Activated CD8-positive, alpha-beta T cell treated with anti-CD3 and anti-CD28 coated beads for 36 hours (primary cell): ENCODE measurements around the gene PLCB4. TPM values are rescaled to one million over a fixed set of nuclear protein-coding genes. Genes with fewer than 3 reads are reported as not detected.

Experiments used
- ATAC-seq: fragments of 200-7000 bp; cut with Tn5 transposase; one replicate; pipeline ENCODE4 v1.10.0; 2021; ENCODE audit warnings: mild to moderate bottlenecking, moderate library complexity
- CTCF ChIA-PET: fragments of 350-600 bp; sonication (Branson Sonifier 250); formaldehyde crosslinking; loops from one replicate; lab custom pipeline; 2021; ENCODE audit warnings: antibody characterized with exemption; lab: Charles Lee
- POLR2A ChIA-PET: fragments of 350-600 bp; sonication (Branson Sonifier 250); formaldehyde crosslinking; loops from one replicate; lab custom pipeline; 2021; ENCODE audit warnings: antibody characterized with exemption; lab: Charles Lee
- DNase-seq: peaks from one replicate; pipeline ENCODE4 v3.0.0-alpha.2; 2020
- H3K27ac Mint-ChIP-seq: one replicate; pipeline ENCODE4 v1.8.0; 2021; ENCODE audit warnings: mild to moderate bottlenecking, mixed read lengths
- H3K27me3 Mint-ChIP-seq: one replicate; pipeline ENCODE4 v1.8.0; 2021; ENCODE audit warnings: mixed read lengths
- H3K36me3 Mint-ChIP-seq: one replicate; pipeline ENCODE4 v1.8.0; 2021; ENCODE audit warnings: low read depth, mixed read lengths
- H3K4me1 Mint-ChIP-seq: one replicate; pipeline ENCODE4 v1.8.0; 2021; ENCODE audit warnings: low read depth, mixed read lengths
- H3K4me3 Mint-ChIP-seq: one replicate; pipeline ENCODE4 v1.8.0; 2021; ENCODE audit warnings: mild to moderate bottlenecking, moderate library complexity, mixed read lengths
- H3K9me3 Mint-ChIP-seq: one replicate; pipeline ENCODE4 v1.8.0; 2021; ENCODE audit warnings: mixed read lengths
- intact Hi-C: fragments of 100-400 bp; cut with micrococcal nuclease; formaldehyde crosslinking; loops from one replicate; pipeline ENCODE4 v1.10.0; 2022
- total RNA-seq, 2 experiments: library from RNA; stranded (reverse); gene quantifications; one replicate each; pipeline ENCODE4 v1.2.3, GENCODE V29; 2021
- TF ChIP-seq, protein P1 (sequence below): fragments of 200-600 bp; IDR thresholded peaks from one replicate; pipeline ENCODE4 v1.8.0; 2022; ENCODE audit warnings: antibody characterized with exemption, mild to moderate bottlenecking

Gene PLCB4
- total RNA-seq, 2 experiments from 2014 or later = not detected

DNA sequence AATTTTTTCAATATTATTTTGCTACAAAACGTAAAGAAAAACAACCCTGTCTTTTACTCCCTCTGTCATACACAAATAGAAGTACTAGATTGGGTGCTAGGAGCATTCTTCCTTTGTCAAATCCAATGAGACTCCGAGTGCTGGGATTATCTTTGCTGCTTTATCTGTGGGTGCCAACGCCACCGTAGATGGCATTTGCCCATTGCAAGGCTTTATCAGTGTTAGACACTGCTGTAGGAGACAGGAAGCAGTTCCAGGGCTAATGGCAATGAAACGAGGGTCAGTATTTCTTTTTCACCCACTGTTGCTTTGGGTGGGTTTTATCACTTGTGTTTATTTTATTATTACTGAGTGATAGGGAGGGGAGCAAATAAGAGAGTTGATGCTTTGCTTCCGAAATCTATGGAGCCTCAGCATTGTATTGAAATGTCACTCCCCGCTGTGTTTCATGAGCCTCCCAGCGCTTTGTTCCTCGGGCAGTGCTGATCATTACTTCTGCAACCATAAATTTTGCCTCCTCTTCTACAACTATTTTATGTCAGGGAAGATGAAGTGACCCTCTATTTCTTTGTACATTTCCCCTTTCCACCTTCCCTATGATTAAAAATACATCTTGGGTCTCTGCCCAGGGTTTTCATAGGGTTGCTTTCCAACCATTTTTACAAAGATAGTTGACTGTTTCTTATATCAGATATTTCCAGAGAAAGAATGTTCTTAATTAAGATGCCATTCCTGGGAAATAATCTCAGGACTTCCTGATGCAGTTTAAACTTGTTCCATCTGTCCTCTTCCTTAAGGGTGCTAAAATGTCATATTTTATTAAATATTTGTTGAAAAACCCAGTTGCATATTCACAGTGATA lies 358.8 kb downstream of the PLCB4 start:
- DNase-seq (no peak), ATAC-seq (no peak)
- H3K27me3 Mint-ChIP-seq = no peaks in the 10 kb centered on the region
- POLR2A ChIA-PET = no interaction called here
- no peak overlapping the region for H3K27ac Mint-ChIP-seq
- H3K36me3 Mint-ChIP-seq = no peaks in the 10 kb centered on the region
- CTCF ChIA-PET = no interaction called here
- H3K4me3 Mint-ChIP-seq = no peak overlapping the region
- H3K9me3 Mint-ChIP-seq = no peaks in the 10 kb centered on the region
- intact Hi-C loops = no loop called here
- TF ChIP-seq, protein P1, sequence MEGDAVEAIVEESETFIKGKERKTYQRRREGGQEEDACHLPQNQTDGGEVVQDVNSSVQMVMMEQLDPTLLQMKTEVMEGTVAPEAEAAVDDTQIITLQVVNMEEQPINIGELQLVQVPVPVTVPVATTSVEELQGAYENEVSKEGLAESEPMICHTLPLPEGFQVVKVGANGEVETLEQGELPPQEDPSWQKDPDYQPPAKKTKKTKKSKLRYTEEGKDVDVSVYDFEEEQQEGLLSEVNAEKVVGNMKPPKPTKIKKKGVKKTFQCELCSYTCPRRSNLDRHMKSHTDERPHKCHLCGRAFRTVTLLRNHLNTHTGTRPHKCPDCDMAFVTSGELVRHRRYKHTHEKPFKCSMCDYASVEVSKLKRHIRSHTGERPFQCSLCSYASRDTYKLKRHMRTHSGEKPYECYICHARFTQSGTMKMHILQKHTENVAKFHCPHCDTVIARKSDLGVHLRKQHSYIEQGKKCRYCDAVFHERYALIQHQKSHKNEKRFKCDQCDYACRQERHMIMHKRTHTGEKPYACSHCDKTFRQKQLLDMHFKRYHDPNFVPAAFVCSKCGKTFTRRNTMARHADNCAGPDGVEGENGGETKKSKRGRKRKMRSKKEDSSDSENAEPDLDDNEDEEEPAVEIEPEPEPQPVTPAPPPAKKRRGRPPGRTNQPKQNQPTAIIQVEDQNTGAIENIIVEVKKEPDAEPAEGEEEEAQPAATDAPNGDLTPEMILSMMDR = no peak
- H3K4me1 Mint-ChIP-seq = no peaks in the 10 kb centered on the region

DNA sequence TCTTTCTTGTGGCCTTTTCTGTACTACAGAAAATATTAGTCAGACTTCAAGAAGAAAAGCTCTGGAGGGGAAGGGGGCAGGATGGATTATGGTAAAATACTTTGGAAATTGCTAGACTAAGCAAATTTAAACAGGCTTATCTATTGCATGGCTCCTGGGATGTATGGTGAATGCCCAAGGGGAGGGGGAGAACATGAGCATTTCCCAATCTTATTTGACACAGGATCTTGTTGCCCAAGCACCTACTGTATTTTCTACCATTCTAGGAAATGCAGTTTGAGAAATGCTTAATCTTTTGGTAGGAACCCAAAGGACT lies 359.4 kb downstream of the PLCB4 start:
- no peak for ATAC-seq
- Mint-ChIP-seq H3K4me1 (no peaks in the 10 kb centered on the region), H3K4me3 (no peak overlapping the region), H3K9me3 (no peaks in the 10 kb centered on the region), H3K36me3 (no peaks in the 10 kb centered on the region), H3K27ac (no peak overlapping the region), H3K27me3 (no peaks in the 10 kb centered on the region)
- ChIA-PET POLR2A (no interaction called here), CTCF (interaction anchor here (1.3 kb wide), 1 partner anchor 20 kb away, joined by 4 read pairs; no protein-coding TSS in a partner anchor)
- TF ChIP-seq, protein P1 = no peak
- intact Hi-C loops = no loop called here
- no peak for DNase-seq

DNA sequence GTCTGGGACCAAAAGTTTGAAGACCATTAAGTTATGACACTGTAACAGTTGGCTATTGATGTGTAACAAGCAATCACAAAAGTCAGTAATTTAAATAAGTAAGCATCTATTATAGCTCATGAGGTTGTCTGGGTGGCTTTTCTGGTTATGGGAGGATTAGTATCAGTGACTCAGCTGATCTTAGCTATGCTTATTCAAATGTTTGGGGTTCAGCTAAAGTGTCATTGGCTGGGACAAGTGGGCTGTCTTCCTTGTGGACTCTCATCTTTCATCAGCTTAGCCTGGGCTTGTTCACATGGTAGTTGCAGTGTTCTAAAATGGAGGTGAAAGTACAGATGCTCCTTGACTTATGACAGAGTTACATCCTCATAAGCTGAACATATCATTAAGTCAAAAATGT lies 370.9 kb downstream of the PLCB4 start:
- DNase-seq (no peak), ATAC-seq (no peak)
- CTCF ChIA-PET = interaction anchor here (0.7 to 1.4 kb wide), 3 partner anchors 14 to 177 kb away, joined by 3 to 9 read pairs (median 3); no protein-coding TSS in a partner anchor
- no peaks in the 10 kb centered on the region for H3K4me1 Mint-ChIP-seq
- peaks cover 16% of the 10 kb centered on the region for H3K9me3 Mint-ChIP-seq
- H3K27me3 Mint-ChIP-seq = no peaks in the 10 kb centered on the region
- TF ChIP-seq, protein P1 = no peak
- H3K27ac Mint-ChIP-seq = no peak overlapping the region
- POLR2A ChIA-PET = no interaction called here
- intact Hi-C loops = no loop called here
- no peak overlapping the region for H3K4me3 Mint-ChIP-seq
- H3K36me3 Mint-ChIP-seq = no peaks in the 10 kb centered on the region

DNA sequence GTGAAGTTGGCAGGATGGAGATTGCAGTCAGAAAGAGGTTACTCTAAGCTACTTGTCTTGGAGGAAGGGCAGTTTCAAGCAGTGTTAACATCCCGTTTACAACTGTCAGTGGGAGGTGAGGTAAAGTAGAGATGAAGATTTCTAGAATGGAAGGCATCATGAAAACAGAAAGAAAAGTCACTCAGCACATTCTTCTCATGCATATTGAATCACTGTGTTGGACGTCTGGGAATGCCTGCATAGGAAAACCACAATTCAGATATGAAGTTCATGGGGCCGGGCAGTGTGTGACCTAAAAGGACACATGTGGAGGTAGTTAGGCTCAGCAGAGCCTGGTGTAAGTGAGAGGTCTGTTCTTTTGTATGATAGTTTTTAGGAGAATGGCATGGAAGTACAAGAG lies 372.0 kb downstream of the PLCB4 start:
- TF ChIP-seq, protein P1 = no peak
- ChIA-PET POLR2A (no interaction called here), CTCF (no interaction called here)
- Mint-ChIP-seq H3K9me3 (peaks cover 16% of the 10 kb centered on the region), H3K4me1 (no peaks in the 10 kb centered on the region), H3K27ac (no peak overlapping the region), H3K27me3 (no peaks in the 10 kb centered on the region), H3K4me3 (no peak overlapping the region), H3K36me3 (no peaks in the 10 kb centered on the region)
- ATAC-seq (no peak), DNase-seq (no peak)
- intact Hi-C loops = no loop called here

DNA sequence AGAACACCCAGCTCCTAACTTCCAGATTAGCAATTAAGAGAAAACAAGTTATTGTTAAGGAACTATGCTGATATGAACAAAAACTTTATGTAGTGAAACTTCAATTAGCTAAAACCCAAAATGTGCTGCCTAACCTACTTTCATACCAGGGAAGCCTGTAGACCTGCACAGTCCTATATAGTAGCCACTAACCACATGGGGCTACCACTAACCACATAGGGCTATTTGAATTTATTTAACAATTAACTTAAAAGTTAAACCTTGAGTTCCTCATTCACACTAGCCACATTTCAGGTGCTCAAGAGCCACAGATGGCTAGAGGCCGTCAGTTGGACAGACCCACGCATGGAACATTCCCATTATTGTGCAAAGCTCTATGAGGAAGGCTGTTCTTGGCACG lies 373.1 kb downstream of the PLCB4 start:
- TF ChIP-seq, protein P1 = no peak
- intact Hi-C loops = no loop called here
- Mint-ChIP-seq H3K27me3 (no peaks in the 10 kb centered on the region), H3K4me3 (no peak overlapping the region), H3K4me1 (no peaks in the 10 kb centered on the region), H3K27ac (no peak overlapping the region), H3K36me3 (no peaks in the 10 kb centered on the region), H3K9me3 (peaks cover 16% of the 10 kb centered on the region)
- DNase-seq (no peak), ATAC-seq (no peak)
- ChIA-PET POLR2A (no interaction called here), CTCF (no interaction called here)
